ENCODE results near the gene GOLGA8B. TPM values are rescaled to one million over a fixed set of nuclear protein-coding genes. Genes with fewer than 3 reads are reported as not detected.
"Not testable (repeated sequence)": the region's sequence is repeated elsewhere in the genome, so short reads cannot be mapped to it uniquely, and the experiment has no call there.

Gene GOLGA8B
- total RNA-seq, 2 donors from 2014 or later = 24.3 to 38.7 TPM

GRCh38 chr15:34572019-34572641 lies 11.3 kb downstream of the GOLGA8B start:
- ATAC-seq; intact Hi-C loops (cut with DNase I, micrococcal nuclease); DNase-seq: not testable (repeated sequence)

GRCh38 chr15:34569670-34570396 lies 13.6 kb downstream of the GOLGA8B start:
- ATAC-seq; intact Hi-C loops (cut with DNase I, micrococcal nuclease); DNase-seq: not testable (repeated sequence)

GRCh38 chr15:34567174-34567573 lies 16.3 kb downstream of the GOLGA8B start:
- ATAC-seq; DNase-seq; intact Hi-C loops (cut with DNase I, micrococcal nuclease): not testable (repeated sequence)

- intact Hi-C loops (cut with DNase I, micrococcal nuclease); DNase-seq; ATAC-seq: not testable (repeated sequence)
Measured at GRCh38 chr15:34564711-34565110, 18.7 kb downstream of the GOLGA8B start.

- intact Hi-C loops (cut with DNase I, micrococcal nuclease); DNase-seq; ATAC-seq: not testable (repeated sequence)
Measured at GRCh38 chr15:34560814-34561213, 22.6 kb downstream of the GOLGA8B start.

GRCh38 chr15:34559764-34560163 lies 23.7 kb downstream of the GOLGA8B start:
- intact Hi-C loops (cut with DNase I, micrococcal nuclease); ATAC-seq; DNase-seq: not testable (repeated sequence)

- intact Hi-C loops (cut with DNase I, micrococcal nuclease); ATAC-seq: not testable (repeated sequence)
Measured at GRCh38 chr15:34555162-34555561, 28.3 kb downstream of the GOLGA8B start.

GRCh38 chr15:34554716-34555115 lies 28.7 kb downstream of the GOLGA8B start:
- DNase-seq; ATAC-seq; intact Hi-C loops (cut with DNase I, micrococcal nuclease): not testable (repeated sequence)

More at GRCh38 chr15:34555162-34555561, 28.3 kb downstream of the GOLGA8B start:
- not testable (repeated sequence) for DNase-seq

- intact Hi-C loops (cut with DNase I, micrococcal nuclease); DNase-seq; ATAC-seq: not testable (repeated sequence)
Measured at GRCh38 chr15:34554126-34554525, 29.3 kb downstream of the GOLGA8B start.

- DNase-seq; ATAC-seq; intact Hi-C loops (cut with DNase I, micrococcal nuclease): not testable (repeated sequence)
Measured at GRCh38 chr15:34550129-34550528, 33.3 kb downstream of the GOLGA8B start.

GRCh38 chr15:34549381-34549809 lies 34.1 kb downstream of the GOLGA8B start:
- DNase-seq; ATAC-seq; intact Hi-C loops (cut with DNase I, micrococcal nuclease): not testable (repeated sequence)

- ATAC-seq; intact Hi-C loops (cut with DNase I, micrococcal nuclease); DNase-seq: not testable (repeated sequence)
Measured at GRCh38 chr15:34543860-34544649, 39.4 kb downstream of the GOLGA8B start.

GRCh38 chr15:34535857-34536256 lies 47.6 kb downstream of the GOLGA8B start:
- intact Hi-C loops (cut with DNase I, micrococcal nuclease); ATAC-seq; DNase-seq: not testable (repeated sequence)

Other genes starting within 250 kb of the GOLGA8B start
- gene SLC12A6, start 245.9 kb downstream of the GOLGA8B start, total RNA-seq = 10 to 100 TPM; 13.9 to 19.2 TPM
- 100 to 1,000 TPM; 139 to 142 TPM for gene NOP10, start 240.5 kb downstream of the GOLGA8B start, total RNA-seq
- not detected for gene NUTM1, start 240.3 kb downstream of the GOLGA8B start, total RNA-seq
- gene LPCAT4, start 216.5 kb downstream of the GOLGA8B start, total RNA-seq = 100 to 1,000 TPM; 215 to 225 TPM
- 10 to 100 TPM; 17.8 to 43.0 TPM for gene GOLGA8A, start 145.8 kb downstream of the GOLGA8B start, total RNA-seq
- gene GJD2, start 171.3 kb upstream of the GOLGA8B start, total RNA-seq = not detected
- gene ACTC1, start 211.9 kb upstream of the GOLGA8B start, total RNA-seq = under 1 TPM; 0.12 to 0.92 TPM